ENCODE data around the gene NBAS.

DNA sequence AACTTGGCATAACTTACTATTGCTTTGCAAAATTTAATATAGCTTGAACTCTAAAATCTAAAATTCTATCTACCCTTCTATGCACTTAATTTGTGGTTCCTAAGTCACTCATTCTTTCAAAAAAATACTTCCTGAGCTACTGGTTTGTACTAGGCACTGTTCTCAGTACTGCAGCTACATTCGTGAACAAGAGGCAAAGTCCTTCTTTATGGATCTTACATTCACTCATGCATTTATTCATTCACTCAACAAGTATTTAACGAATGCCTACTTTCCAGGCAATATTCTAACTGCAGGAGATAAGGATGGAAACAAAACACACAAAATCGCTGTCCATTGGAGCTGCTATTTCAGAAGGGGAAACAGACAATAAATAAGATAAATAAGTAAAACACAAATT is 104.8 kb downstream of the NBAS start:
- TF ChIP-seq RAD21 (IDR thresholded peaks at IDR 0.05; ENCODE audit: low read length) (no peak), POLR2A (IDR thresholded peaks at IDR 0.05; ENCODE audit: low read depth, low read length) (no peak), FOS (IDR thresholded peaks at IDR 0.05; ENCODE audit: low read depth, low read length) (no peak)
- TF ChIP-seq, protein P1, sequence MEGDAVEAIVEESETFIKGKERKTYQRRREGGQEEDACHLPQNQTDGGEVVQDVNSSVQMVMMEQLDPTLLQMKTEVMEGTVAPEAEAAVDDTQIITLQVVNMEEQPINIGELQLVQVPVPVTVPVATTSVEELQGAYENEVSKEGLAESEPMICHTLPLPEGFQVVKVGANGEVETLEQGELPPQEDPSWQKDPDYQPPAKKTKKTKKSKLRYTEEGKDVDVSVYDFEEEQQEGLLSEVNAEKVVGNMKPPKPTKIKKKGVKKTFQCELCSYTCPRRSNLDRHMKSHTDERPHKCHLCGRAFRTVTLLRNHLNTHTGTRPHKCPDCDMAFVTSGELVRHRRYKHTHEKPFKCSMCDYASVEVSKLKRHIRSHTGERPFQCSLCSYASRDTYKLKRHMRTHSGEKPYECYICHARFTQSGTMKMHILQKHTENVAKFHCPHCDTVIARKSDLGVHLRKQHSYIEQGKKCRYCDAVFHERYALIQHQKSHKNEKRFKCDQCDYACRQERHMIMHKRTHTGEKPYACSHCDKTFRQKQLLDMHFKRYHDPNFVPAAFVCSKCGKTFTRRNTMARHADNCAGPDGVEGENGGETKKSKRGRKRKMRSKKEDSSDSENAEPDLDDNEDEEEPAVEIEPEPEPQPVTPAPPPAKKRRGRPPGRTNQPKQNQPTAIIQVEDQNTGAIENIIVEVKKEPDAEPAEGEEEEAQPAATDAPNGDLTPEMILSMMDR (conservative IDR thresholded peaks at IDR 0.05; ENCODE audit: low read depth, low read length): no peak

Data from IMR-90 (cell line).